Activated T-helper 1 cell treated with anti-CD3 and anti-CD28 coated beads, Interleukin-12 subunit alpha, Interleukin-12 subunit beta, Interleukin-2, Interleukin-4 antibody, amounts not matched to agents 30 ng/mL and 10 ng/mL and 1 ng/mL, durations not matched to agents 14 hours and 24 hours and 36 hours (primary cell): ENCODE results near the gene ABHD8. TPM values are rescaled to one million over a fixed set of nuclear protein-coding genes. Genes with fewer than 3 reads are reported as not detected.
A peak's percentile ranks its signal among the peaks of the same experiment; 100 is the strongest.

Source experiments
- DNase-seq: peaks from one replicate; pipeline ENCODE4 v3.0.0; 2021; ENCODE audit warnings: low spot score
- H3K27ac Mint-ChIP-seq: one replicate; pipeline ENCODE4 v1.8.0; 2021; ENCODE audit warnings: mild to moderate bottlenecking, mixed read lengths
- H3K27me3 Mint-ChIP-seq: one replicate; pipeline ENCODE4 v1.8.0; 2022; ENCODE audit warnings: mild to moderate bottlenecking, moderate library complexity, mixed read lengths; ENCODE audit not compliant: insufficient read depth
- H3K36me3 Mint-ChIP-seq: one replicate; pipeline ENCODE4 v1.8.0; 2021; ENCODE audit warnings: low read depth, mixed read lengths
- H3K4me1 Mint-ChIP-seq: one replicate; pipeline ENCODE4 v1.8.0; 2021; ENCODE audit warnings: low read depth, mixed read lengths
- H3K4me3 Mint-ChIP-seq: one replicate; pipeline ENCODE4 v1.8.0; 2021; ENCODE audit warnings: mild to moderate bottlenecking, moderate library complexity, mixed read lengths
- H3K9me3 Mint-ChIP-seq: one replicate; pipeline ENCODE4 v1.8.0; 2021; ENCODE audit warnings: mixed read lengths
- intact Hi-C: fragments of 100-400 bp; cut with micrococcal nuclease; formaldehyde crosslinking; loops from one replicate; pipeline ENCODE4 v1.15.1; 2024
- total RNA-seq: library from RNA; stranded (reverse); gene quantifications from 2 replicates; pipeline ENCODE4 v1.2.3, GENCODE V29; 2022

Gene ABHD8
- total RNA-seq, 1 donor from 2014 or later = 9.0 TPM

DNA sequence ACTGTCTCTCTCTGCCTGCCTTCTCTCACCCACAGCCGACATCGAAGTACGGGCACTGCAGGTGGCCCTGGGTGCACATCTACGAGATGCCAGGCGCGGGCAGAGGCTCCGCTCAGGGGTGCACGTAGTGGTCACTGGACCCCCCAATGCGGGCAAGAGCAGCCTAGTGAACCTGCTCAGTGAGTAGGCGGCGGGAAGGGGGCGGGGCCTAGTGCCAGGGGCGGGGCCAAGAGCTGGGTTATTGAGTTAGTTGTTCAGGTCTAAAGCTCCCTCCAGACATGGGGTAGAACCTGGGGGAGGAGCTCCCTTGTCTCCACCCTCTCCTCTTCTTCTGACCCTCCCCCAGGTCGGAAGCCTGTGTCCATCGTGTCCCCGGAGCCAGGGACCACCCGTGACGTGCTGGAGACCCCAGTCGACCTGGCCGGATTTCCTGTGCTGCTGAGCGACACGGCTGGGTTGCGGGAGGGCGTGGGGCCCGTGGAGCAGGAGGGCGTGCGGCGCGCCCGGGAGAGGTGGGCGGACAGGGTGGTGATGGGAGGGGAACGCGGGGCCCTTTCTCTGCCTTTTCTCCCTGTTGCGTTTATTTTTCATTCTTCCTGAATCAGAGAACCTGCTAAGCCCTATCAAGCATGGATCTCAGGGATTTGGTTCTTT, 36.0 kb upstream of the ABHD8 start:
- no peak overlapping the region for H3K27ac Mint-ChIP-seq
- peaks cover 2% of the 10 kb centered on the region for H3K36me3 Mint-ChIP-seq
- H3K27me3 Mint-ChIP-seq = no peaks in the 10 kb centered on the region
- no peak for DNase-seq
- H3K9me3 Mint-ChIP-seq = no peaks in the 10 kb centered on the region
- peak overlapping the region; percentile 87 for H3K4me3 Mint-ChIP-seq
- intact Hi-C loops = no loop called here
- H3K4me1 Mint-ChIP-seq = peaks cover 6% of the 10 kb centered on the region

DNA sequence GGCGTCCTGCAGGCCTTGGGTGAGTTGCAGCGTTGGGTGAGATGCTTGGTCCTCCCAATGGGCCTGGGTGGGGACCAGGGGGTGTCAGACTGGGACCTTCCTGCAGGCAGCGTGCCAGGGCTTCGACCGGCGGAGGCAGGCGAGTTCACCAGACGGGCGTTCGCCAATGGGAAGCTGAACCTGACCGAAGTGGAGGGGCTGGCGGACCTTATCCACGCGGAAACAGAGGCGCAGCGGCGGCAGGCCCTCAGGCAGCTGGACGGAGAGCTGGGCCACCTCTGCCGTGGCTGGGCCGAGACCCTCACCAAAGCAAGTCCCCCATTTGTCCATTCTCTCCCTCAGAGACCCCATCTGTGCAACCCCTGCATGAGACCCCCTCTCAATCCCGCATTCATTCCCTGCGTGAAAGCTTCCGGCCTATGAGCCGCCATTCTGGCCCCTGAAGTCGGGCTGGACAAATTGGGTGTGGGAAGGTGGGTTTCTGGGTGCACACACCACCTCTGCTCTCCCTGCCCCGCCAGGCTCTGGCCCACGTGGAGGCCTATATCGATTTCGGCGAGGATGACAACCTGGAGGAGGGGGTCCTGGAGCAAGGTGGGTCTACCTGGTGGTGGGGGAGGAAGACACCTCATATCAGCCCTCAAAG, 35.3 kb upstream of the ABHD8 start:
- H3K27me3 Mint-ChIP-seq = peaks cover 2% of the 10 kb centered on the region
- peak overlapping the region; percentile 87 for H3K4me3 Mint-ChIP-seq
- peaks cover 4% of the 10 kb centered on the region for H3K36me3 Mint-ChIP-seq
- peak overlapping the region; percentile 7 for H3K27ac Mint-ChIP-seq
- intact Hi-C loops = no loop called here
- no peak for DNase-seq
- H3K4me1 Mint-ChIP-seq = peaks cover 12% of the 10 kb centered on the region
- H3K9me3 Mint-ChIP-seq = no peaks in the 10 kb centered on the region

DNA sequence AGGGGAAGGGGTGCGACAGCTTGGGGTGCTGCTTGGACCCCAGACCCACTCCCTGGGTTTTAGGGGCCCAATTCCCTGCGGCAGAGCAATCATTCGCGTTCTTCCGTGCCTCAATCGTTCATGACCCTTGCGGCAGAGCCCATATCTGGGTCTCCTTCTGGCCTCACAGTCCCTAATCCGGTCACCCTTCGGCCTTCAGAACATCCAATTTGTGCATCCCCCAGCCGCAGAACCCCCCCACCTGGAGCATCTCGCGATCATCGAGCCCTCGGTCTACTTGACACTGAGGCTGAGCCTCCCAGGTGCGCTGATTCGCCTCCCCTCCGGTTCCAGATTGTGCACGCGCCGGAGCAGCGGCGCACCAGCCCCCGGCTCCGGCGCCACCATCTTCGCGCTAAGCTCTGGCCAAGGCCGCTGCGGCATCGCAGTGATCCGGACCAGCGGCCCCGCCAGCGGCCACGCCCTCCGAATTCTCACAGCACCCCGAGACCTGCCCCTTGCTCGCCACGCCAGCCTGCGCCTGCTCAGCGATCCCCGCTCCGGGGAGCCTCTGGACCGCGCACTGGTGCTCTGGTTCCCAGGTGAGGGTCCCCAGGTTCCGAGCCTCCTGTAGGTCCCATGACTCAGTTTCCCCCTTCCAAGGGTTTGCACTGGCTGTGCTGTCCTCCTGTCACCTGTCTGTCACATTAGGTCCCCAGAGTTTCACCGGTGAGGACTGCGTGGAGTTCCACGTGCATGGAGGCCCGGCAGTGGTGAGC, 34.6 kb upstream of the ABHD8 start:
- H3K27me3 Mint-ChIP-seq = peaks cover 2% of the 10 kb centered on the region
- peaks cover 5% of the 10 kb centered on the region for H3K36me3 Mint-ChIP-seq
- intact Hi-C loops = loop anchor here (1.0 kb wide), 8 partner anchors 10 to 173 kb away; partner anchors contain the start of genes DDA1, MRPL34, OCEL1 and PGLS
- H3K27ac Mint-ChIP-seq = peak overlapping the region; percentile 88
- peaks cover 17% of the 10 kb centered on the region for H3K4me1 Mint-ChIP-seq
- DNase-seq = peak; percentile 27
- H3K4me3 Mint-ChIP-seq = peak overlapping the region; percentile 87
- no peaks in the 10 kb centered on the region for H3K9me3 Mint-ChIP-seq

DNA sequence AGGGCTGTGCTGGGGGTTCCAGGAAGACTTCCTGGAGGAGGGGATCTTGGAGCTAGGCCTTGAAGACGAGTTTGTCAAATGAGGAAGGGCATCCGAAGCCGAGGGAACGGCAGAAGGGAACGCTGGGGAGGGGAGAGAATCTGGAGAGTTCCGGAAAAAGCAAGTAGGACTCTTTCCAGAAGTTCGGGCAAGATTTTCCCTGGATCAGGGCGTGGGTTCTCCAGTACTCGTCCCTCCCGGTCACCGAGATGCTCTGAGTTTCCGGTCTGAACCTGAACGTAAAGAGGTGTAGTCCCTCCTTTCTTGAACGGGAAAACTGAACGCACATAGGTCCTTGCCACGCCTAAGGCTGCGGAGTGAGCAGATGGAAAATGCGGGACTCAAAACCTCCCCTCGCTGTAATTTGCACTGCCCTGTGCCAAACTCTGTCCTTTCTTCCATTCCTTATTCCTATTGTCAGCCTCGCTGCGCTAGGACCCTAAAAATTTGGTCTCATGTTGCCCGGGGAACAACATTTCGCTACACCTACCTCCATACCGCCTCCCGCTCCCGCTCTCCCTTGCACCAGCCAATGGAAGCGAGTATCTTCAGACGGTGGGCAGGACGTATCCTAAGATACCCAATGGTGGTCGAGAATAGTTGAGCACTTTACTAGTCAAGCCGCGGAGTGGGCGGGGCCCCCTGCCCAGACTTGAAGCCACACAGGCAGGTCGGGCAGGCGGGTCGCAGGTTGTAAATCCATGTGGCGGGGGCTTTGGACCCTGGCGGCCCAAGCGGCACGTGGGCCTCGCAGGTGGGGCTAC, 33.8 kb upstream of the ABHD8 start, which contains the start of gene GTPBP3:
Gene GTPBP3 (plus strand): TSS at position 682 of the 803 bp plus-strand sequence. CDS start 59 bp downstream, at position 741.
- DNase-seq = peak; percentile 95
- Mint-ChIP-seq H3K27me3 (peaks cover 2% of the 10 kb centered on the region), H3K36me3 (peaks cover 9% of the 10 kb centered on the region), H3K4me3 (peak within 1 kb of the TSS; percentile 87), H3K27ac (peak within 1 kb of the TSS; percentile 88), H3K4me1 (peaks cover 21% of the 10 kb centered on the region), H3K9me3 (no peaks in the 10 kb centered on the region)
- intact Hi-C loops = loop anchor here (1.0 kb wide), 8 partner anchors 9 to 174 kb away; partner anchors contain the start of genes DDA1, MRPL34, OCEL1 and PGLS

DNA sequence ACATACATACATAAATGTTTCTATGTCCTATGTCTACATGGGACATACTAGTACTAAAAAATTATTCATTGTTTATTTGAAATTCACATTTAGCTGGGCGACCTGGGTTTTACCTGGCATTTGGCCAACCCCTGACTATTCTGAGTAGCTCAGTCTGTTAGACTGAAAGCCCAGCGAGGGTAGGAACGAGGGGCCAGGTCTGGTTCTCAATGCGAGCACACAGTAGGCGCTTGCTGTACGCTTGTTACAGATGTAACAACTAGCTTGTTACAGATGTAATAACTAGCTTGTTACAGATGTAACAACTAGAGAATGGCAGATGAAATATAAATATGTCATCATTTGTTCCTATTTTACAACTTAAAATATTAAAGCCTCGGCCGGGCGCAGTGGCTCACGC, 32.4 kb upstream of the ABHD8 start:
- peaks cover 9% of the 10 kb centered on the region for H3K36me3 Mint-ChIP-seq
- no peak overlapping the region for H3K27ac Mint-ChIP-seq
- peaks cover 21% of the 10 kb centered on the region for H3K4me1 Mint-ChIP-seq
- H3K4me3 Mint-ChIP-seq = peak overlapping the region; percentile 70
- no peak for DNase-seq
- intact Hi-C loops = no loop called here
- peaks cover 6% of the 10 kb centered on the region for H3K27me3 Mint-ChIP-seq
- H3K9me3 Mint-ChIP-seq = no peaks in the 10 kb centered on the region

DNA sequence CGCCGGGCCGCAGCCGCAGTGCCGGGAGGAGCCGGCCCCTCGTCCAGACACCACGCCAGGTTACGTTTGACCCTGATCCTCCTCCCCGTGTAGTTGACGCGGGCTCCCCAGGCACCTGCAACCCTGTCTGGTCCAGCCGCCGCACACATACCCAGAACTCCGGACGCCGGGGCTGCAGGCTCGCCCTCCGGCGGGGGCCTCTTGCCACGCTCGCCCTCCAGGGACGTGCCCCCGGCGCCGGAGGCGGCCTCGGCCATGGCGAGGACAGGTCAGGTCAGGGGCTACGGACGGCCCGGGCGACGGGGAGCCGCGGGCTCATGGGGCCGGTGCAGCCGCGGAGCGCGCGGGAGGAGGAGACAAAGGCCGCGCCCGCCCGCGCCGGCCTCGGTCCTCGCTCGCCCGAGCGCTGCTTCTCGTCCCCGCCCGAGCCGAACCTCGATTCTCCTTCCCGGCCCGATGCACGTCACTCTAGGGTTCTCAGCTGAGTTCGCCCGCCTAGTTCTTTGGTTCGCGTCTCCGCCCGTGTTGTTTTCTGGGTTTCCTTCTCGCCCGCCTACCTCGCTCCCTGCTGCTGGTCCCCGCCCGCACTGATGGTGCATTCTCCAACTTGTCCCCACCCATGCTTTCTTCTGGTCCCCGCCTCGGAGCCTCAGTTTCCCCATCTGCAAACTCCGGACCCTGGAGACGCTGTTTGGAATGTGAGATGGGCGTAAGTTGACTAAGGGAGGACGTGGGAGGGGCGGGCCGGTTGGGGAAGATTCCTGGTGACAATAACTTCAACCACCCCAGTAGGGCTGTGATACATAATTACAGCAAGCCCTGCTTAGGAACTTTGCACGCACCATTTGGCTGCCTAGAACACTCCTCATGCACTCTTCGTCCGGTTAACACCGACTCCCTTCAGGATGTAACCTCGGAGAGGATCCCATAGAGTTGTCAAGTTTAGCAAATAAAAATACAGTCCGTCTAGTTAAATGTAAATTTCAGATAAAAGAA, 31.5 kb upstream of the ABHD8 start, which contains the start of gene ANO8:
Gene ANO8 (minus strand): TSS at position 442 of the 996 bp plus-strand sequence. CDS start 185 bp downstream, at position 257.
- Mint-ChIP-seq H3K36me3 (peaks cover 9% of the 10 kb centered on the region), H3K4me1 (peaks cover 21% of the 10 kb centered on the region), H3K27me3 (peaks cover 9% of the 10 kb centered on the region), H3K4me3 (peak within 1 kb of the TSS; percentile 87), H3K9me3 (no peaks in the 10 kb centered on the region), H3K27ac (peak within 1 kb of the TSS; percentile 76)
- intact Hi-C loops = loop anchor here (1.0 kb wide), 2 partner anchors 67 to 71 kb away; partner anchors contain the start of genes BABAM1 and BST2
- peak; percentile 94 for DNase-seq

DNA sequence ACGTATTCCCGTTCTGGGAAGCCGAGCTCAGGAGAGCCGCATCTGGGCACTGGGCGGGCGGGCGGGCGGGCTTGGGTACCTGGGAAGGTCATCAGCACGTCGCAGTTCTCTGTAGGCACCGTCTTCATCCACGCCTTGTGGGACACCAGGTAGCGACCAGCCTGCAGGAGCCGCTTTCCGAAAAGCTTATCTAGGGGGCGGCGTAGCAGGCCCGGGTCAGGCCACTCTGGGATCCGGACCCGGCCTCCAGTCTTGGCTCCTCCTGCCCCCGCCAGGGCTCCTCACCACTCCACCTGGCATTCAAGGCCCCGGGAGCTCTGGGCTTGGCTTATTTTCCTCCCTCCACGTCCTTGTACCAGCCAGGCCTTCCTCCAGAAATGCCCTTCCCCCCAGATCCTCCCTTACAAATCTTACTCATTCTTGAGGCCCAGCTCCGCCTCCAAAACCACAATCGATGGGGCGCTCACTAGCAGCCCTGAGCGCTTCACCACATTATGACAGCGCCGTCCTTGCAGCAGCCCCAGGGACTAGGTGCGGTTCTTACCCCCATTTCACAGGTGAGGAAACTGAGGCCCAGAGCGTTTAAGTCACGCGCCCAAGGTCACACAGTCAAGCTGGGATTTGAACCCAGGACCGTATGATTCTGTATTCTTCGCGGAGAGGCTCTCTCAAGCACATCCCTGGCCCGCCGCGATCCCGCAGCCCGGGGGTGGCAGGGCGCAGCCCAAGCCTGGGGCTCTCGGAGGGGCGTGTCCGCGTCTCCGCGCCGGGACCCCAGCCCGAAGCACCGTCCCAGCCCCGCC, 30.6 kb upstream of the ABHD8 start:
- H3K27me3 Mint-ChIP-seq = peaks cover 10% of the 10 kb centered on the region
- peak overlapping the region; percentile 87 for H3K4me3 Mint-ChIP-seq
- H3K27ac Mint-ChIP-seq = peak overlapping the region; percentile 76
- intact Hi-C loops = loop anchor here (1.0 kb wide), 2 partner anchors 67 to 71 kb away; partner anchors contain the start of genes BABAM1 and BST2
- no peaks in the 10 kb centered on the region for H3K9me3 Mint-ChIP-seq
- H3K4me1 Mint-ChIP-seq = peaks cover 21% of the 10 kb centered on the region
- DNase-seq = peak; percentile 73
- H3K36me3 Mint-ChIP-seq = peaks cover 7% of the 10 kb centered on the region

DNA sequence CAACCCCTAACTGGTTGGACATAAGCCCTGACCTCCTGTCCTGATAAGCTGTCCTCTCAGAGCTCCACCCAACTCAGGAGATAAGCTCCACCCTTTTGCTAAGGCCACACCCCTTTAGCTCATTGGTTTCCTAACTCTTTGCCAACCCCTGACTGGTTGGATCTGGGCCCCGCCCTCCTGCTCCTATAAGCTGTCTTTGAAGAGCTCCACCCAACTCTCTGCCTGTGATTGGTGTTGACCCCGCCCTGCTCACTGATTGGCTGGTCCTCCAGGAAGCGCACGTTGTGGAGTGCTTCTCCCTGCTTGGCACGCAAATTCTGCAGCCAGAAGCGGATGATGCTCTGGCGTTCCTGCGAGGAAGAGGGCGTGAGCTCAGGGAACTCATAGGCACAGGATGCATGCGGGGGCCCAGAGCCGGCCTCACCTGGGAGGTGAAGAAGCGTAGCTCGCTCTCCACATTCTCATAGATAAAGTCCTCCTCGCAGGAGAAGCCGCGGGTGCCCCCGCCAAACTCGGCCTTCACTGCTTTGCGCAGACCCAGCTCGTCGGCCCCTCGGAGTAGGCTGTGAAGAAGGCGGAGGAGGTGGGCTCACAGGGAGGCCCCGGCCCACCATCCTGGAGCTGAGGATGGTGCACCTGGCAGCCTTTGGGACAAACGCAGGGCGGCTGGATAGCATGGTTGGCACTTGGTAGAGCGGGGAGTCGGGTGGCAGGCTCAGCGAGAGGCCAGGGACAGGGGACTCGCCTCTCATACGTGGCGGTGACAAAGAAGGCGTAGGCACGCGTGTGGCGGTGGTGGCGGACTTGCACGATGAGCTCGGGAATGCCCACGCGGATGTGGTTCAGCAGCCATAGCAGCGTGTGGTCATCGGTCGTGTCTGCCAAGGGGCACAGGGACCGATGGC, 29.7 kb upstream of the ABHD8 start:
- Mint-ChIP-seq H3K27ac (no peak overlapping the region), H3K27me3 (peaks cover 10% of the 10 kb centered on the region), H3K4me3 (no peak overlapping the region), H3K36me3 (peaks cover 7% of the 10 kb centered on the region), H3K4me1 (peaks cover 21% of the 10 kb centered on the region), H3K9me3 (no peaks in the 10 kb centered on the region)
- DNase-seq = peak; percentile 30
- intact Hi-C loops = no loop called here

DNA sequence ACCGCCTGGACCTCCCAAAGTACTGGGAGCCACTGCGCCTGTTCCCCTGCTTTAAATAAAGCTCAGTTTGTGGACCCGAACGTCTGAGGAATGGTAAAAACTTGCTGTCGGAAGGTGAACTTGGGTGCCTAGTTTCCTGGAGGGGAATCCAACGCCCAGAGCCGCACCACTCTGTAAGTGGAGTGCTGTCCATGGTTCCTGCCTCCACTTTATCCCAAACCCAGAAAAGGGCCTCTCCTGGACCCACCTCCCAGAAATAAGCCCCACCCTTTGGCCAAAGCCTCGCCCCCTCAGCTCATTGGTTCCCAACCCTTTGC, 29.1 kb upstream of the ABHD8 start:
- H3K4me3 Mint-ChIP-seq = no peak overlapping the region
- H3K27me3 Mint-ChIP-seq = peaks cover 10% of the 10 kb centered on the region
- no peak overlapping the region for H3K27ac Mint-ChIP-seq
- no peaks in the 10 kb centered on the region for H3K9me3 Mint-ChIP-seq
- no peak for DNase-seq
- intact Hi-C loops = no loop called here
- peaks cover 7% of the 10 kb centered on the region for H3K36me3 Mint-ChIP-seq
- H3K4me1 Mint-ChIP-seq = peaks cover 21% of the 10 kb centered on the region

DNA sequence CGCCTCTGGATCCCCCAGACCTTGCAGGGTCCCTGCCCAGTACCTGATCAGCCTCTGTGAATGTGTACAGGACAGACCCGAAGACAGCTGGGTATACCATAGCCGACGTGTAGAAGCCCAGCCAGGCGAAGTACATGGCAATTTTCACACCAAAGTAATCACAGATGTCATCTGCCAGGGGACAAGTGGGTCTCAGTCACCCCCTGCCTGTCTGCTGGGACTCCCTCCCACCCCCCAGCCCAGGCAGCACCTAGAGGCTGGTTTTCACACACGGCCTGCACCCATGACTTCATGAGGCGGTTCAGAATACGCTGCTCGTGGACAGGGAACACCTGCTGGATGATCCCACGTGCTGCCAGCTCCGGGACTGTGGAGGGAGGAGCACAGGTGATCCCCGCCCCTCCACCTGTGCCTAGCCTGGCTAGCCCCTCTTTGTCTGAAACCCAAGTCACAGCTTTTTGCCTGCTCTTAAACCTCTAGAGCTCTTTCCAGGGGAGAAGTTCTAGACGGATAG, 27.9 kb upstream of the ABHD8 start:
- Mint-ChIP-seq H3K9me3 (no peaks in the 10 kb centered on the region), H3K36me3 (peaks cover 7% of the 10 kb centered on the region), H3K27ac (no peak overlapping the region), H3K4me3 (no peak overlapping the region), H3K4me1 (peaks cover 21% of the 10 kb centered on the region), H3K27me3 (peaks cover 10% of the 10 kb centered on the region)
- intact Hi-C loops = no loop called here
- no peak for DNase-seq
